Ascending aorta (tissue), 2 donors: ENCODE data around the gene CPA1. TPM values are rescaled to one million over a fixed set of nuclear protein-coding genes. Genes with fewer than 3 reads are reported as not detected.
"Not testable (repeated sequence)": the region's sequence is repeated elsewhere in the genome, so short reads cannot be mapped to it uniquely, and the experiment has no call there.

Source experiments
- DNase-seq, 2 donors: peaks; one replicate each; pipeline ENCODE4 v3.0.0-alpha.2; 2019; ENCODE audit warnings: low spot score in 2 of 2
- H3K27ac ChIP-seq, 2 donors: fragments of 200-600 bp; sonication (generic); one replicate each; pipeline ENCODE4 v1.5.1; 2016 to 2017; ENCODE audit warnings: mild to moderate bottlenecking in 1 of 2
- H3K27me3 ChIP-seq: fragments of 200-600 bp; sonication (generic); one replicate; pipeline ENCODE4 v1.5.1; 2017
- H3K36me3 ChIP-seq, 2 donors: fragments of 200-600 bp; sonication (generic); one replicate each; pipeline ENCODE4 v1.5.1; 2016
- H3K4me1 ChIP-seq, 2 donors: fragments of 200-600 bp; sonication (generic); one replicate each; pipeline ENCODE4 v1.5.1; 2016 to 2017; ENCODE audit warnings: mild to moderate bottlenecking in 1 of 2
- H3K4me3 ChIP-seq, 2 donors: fragments of 200-600 bp; sonication (generic); one replicate each; pipeline ENCODE4 v1.5.1; 2016 to 2017; ENCODE audit warnings: mild to moderate bottlenecking in 1 of 2
- H3K9me3 ChIP-seq, 2 donors: fragments of 200-600 bp; sonication (generic); one replicate each; pipeline ENCODE4 v1.5.1; 2016
- CTCF ChIP-seq, 3 experiments: fragments of 200-600 bp in 2 of 3; fragments of 450-650 bp in 1 of 3; sonication (generic) in 2 of 3; IDR thresholded peaks; one replicate each; pipeline ENCODE4 v1.5.1; 2016 to 2019; ENCODE audit warnings: antibody characterized with exemption in 3 of 3, mild to moderate bottlenecking in 1 of 3, moderate library complexity in 1 of 3
- intact Hi-C: fragments of 100-400 bp; cut with DNase I; formaldehyde crosslinking; loops from one replicate; pipeline ENCODE4 v1.15.1; 2023
- total RNA-seq: library from RNA; depleted of rRNA; stranded (reverse); fragments of >200 nt; gene quantifications from one replicate; pipeline ENCODE4 v1.1.0, GENCODE V29; 2016

CPA1 gene
- total RNA-seq, 1 donor from 2014 or later: not detected

DNA sequence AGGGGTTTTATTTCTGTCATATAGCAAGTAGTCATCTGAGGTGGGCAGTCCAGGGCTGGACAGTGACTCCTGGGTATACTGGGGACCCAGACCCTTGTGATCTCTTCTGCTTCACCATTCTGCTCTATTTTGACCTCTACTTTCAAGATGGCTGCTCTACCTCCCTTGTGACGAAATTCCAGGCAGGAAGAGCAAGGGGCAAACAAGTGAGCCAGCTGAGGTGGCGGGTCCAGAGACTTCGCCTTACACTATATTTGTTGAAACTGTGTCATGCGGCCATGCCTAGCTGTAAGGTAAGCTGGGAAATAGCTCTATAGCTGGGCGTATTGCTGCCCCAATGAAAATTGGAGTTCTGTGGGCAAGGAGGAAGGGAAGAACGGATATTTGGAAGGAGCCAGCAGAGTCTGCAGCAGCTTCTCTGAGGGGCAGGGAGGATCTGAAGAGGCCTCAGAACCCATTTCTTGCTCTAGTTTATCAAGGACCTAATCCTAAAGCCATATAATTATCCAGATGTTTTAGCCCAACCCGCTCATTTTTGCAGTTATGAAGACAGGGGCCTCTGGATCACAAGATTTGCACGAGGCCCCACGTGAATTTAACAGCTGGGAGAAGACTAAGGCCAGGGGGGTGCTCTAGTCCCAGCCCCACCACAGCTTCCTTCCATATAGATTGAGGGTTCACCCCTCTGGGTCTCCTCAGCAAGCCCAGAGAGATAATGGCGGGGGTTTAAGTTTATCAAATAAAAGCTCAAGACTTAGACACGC lies 7.7 kb upstream of the CPA1 start:
- no peak for DNase-seq
- Histone ChIP-seq H3K36me3 (no peaks in the 10 kb centered on the region), H3K27ac (peak overlapping the region; percentile 86 to 94), H3K4me1 (peaks cover 25 to 44% of the 10 kb centered on the region in 2 donors), H3K9me3 (no peaks in the 10 kb centered on the region), H3K27me3 (no peaks in the 10 kb centered on the region), H3K4me3 (no peak overlapping the region)
- no peak for TF ChIP-seq CTCF (IDR thresholded peaks at IDR 0.05)
- intact Hi-C loops: no loop called here

GRCh38 chr7:130374507-130374906 lies 5.8 kb upstream of the CPA1 start:
- H3K4me3 ChIP-seq: no peak overlapping the region
- intact Hi-C loops: no loop called here
- no peak for DNase-seq
- H3K36me3 ChIP-seq: no peaks in the 10 kb centered on the region
- peak overlapping the region; percentile 86 to 94 for H3K27ac ChIP-seq
- peaks cover 21 to 42% of the 10 kb centered on the region in 2 donors for H3K4me1 ChIP-seq
- no peaks in the 10 kb centered on the region for H3K27me3 ChIP-seq
- no peaks in the 10 kb centered on the region for H3K9me3 ChIP-seq
- TF ChIP-seq CTCF (IDR thresholded peaks at IDR 0.05): no peak

DNA sequence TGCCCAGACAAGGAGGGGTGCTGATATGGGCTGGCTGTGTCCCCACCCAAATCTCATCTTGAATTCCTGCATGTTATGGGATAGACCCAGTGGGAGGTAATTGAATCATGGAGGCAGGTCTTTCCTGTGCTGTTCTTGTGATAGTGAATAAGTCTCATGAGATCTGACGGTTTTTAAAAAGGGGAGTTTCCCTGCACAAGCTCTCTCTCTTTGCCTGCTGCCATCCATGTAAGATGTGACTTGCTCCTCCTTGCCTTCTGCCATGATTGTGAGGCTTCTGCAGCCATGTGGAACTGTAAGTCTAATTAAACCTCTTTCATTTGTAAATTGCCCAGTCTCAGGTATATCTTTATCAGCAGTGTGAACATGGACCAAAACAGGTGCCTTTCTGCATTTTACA lies 3.8 kb upstream of the CPA1 start:
- H3K27me3 ChIP-seq, H3K9me3 ChIP-seq, DNase-seq, H3K36me3 ChIP-seq, H3K27ac ChIP-seq, H3K4me3 ChIP-seq, intact Hi-C loops: not testable (repeated sequence)
- H3K4me1 ChIP-seq: peaks cover 24 to 41% of the 10 kb centered on the region in 2 donors

- no peaks in the 10 kb centered on the region for H3K9me3 ChIP-seq
- H3K4me1 ChIP-seq: peaks cover 24 to 39% of the 10 kb centered on the region in 2 donors
- H3K27me3 ChIP-seq: no peaks in the 10 kb centered on the region
- TF ChIP-seq CTCF (IDR thresholded peaks at IDR 0.05): no peak
- H3K27ac ChIP-seq: no peak overlapping the region
- no peak overlapping the region for H3K4me3 ChIP-seq
- intact Hi-C loops: no loop called here
- no peaks in the 10 kb centered on the region for H3K36me3 ChIP-seq
- no peak for DNase-seq
Measured at GRCh38 chr7:130377178-130377577, 3.1 kb upstream of the CPA1 start.

DNA sequence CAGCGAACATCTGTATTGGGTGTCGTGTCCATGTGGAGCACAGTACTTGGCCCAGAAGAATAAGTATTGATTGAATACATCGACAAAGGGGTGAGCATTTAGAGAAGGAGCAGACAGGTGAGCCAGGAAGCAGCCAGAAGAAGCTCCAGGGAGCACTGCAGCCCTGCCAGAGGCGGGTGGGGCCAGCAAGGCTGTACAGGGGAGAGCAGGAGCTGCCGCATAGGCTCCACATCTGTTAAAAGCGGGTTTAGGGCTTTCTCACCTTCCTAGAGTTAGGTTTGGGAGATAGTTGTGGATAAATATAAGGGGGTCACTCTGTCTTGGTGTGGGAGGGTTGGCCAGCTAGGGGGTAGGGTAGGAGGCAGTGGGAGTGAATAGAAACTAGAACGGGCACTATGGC lies 1.3 kb upstream of the CPA1 start:
- Histone ChIP-seq H3K27me3 (no peaks in the 10 kb centered on the region), H3K4me3 (no peak overlapping the region), H3K27ac (no peak overlapping the region), H3K36me3 (no peaks in the 10 kb centered on the region), H3K9me3 (no peaks in the 10 kb centered on the region), H3K4me1 (peaks cover 13 to 21% of the 10 kb centered on the region in 2 donors)
- DNase-seq: no peak
- intact Hi-C loops: no loop called here
- TF ChIP-seq CTCF (IDR thresholded peaks at IDR 0.05): no peak

DNA sequence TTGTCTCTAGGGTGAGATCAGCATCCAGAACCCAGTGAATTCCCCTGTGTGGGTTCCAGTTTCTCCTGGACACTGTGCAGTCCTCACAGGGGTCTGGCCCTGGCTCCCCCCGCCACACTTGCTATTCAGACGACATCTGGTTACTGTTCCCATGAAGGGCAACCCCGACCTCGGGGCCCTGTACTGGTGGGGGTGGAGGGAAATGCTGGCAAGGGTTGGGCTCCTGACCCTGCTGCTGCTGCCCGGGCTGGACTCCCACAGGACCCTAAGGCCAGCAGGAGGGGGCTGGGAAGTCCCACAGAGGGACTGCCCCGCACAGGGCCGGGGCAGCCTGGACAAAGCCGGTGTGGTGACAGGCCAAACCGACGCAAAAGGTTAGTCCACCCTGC lies 768 bp upstream of the CPA1 start:
- H3K9me3 ChIP-seq: no peaks in the 10 kb centered on the region
- no peaks in the 10 kb centered on the region for H3K36me3 ChIP-seq
- TF ChIP-seq CTCF (IDR thresholded peaks at IDR 0.05): no peak
- H3K4me1 ChIP-seq: peaks cover 8 to 16% of the 10 kb centered on the region in 2 donors
- intact Hi-C loops: no loop called here
- no peaks in the 10 kb centered on the region for H3K27me3 ChIP-seq
- no peak overlapping the region for H3K4me3 ChIP-seq
- peak overlapping the region; percentile 22 to 48 for H3K27ac ChIP-seq
- DNase-seq: no peak
